GM23248 (cell line): Measurements from ENCODE around the gene GRIP2.

Experiments used
- EZH2 ChIP-seq: fragments of 200-600 bp; sonication (generic); IDR thresholded peaks from 2 replicates; pipeline ENCODE4 v1.6.1; 2018; ENCODE audit warnings: antibody characterized with exemption, mild to moderate bottlenecking; ENCODE audit not compliant: insufficient read depth, poor library complexity, severe bottlenecking
- EZH2phosphoT487 ChIP-seq: fragments of 200-600 bp; sonication (generic); IDR thresholded peaks from 2 replicates; pipeline ENCODE4 v1.6.1; 2018; ENCODE audit warnings: antibody characterized with exemption, moderate library complexity, mild to moderate bottlenecking, low read depth; ENCODE audit not compliant: insufficient read depth

DNA sequence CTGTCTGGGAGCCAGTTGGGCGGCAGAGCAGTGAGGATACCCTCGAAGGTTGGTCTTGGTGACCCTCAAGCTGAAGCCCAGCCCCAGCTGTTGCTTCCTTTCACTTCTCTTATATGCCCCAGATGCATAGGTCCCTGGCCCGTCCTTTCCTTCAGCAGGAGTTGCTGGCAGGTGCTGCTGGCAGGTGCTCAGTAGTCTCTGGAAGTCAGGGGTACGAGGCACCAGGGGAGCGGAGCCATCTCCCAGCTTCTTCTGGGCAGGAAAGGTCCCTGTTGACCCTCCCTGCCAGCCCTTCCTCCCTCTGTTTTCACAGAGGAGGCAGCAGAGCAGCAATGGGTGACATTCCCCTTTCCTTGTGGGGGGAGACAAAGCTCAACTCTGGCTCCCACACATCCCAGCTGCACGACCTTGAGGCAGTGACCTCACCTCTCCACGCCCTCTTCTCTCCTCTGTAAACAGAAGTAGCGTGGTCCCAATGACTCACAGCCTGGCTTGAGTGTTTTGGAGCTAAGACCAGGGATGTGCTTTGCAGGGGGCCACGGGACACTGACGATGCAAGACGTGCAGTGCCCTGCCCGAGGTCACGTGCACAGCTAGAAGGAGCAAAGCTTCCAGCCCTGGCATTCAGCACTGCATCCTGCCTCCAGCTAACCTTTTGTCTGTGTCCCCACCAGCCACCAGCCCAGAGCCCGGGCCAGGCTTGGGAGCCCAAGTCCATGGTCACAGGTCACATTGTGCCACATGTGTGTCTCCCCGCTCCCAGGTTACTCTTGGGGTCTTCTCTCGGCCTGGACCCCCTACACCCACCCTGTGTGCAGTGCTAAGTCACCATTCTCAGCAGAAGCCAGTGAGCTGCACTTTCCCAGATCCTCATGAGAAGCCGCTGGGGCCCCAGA, 88.0 kb downstream of the GRIP2 start:
- TF ChIP-seq EZH2phosphoT487 (no peak), EZH2 (no peak)
